Inflammatory macrophage (primary cell): Measurements from ENCODE around the gene KRTAP6-2.

Experiments used
- DNase-seq, 2 donors: peaks; one replicate each; pipeline ENCODE4 v3.0.0-alpha.2; 2020 to 2022
- total RNA-seq, 18 experiments: gene quantifications; one replicate each; lab custom pipeline; 2026; ENCODE audit warnings: mixed read lengths in 6 of 18, inconsistent platforms in 2 of 18; lab: John Stamatoyannopoulos, UW

KRTAP6-2 gene
- total RNA-seq, result 0 to 0.07 (median 0) reads per million in 18 experiments

GRCh38 chr21:30598802-30599201 lies at the start of gene KRTAP6-2:
KRTAP6-2 (minus strand) TSS chr21:30598902; CDS start chr21:30598874, 28 bp downstream.
- no peak for DNase-seq

DNA sequence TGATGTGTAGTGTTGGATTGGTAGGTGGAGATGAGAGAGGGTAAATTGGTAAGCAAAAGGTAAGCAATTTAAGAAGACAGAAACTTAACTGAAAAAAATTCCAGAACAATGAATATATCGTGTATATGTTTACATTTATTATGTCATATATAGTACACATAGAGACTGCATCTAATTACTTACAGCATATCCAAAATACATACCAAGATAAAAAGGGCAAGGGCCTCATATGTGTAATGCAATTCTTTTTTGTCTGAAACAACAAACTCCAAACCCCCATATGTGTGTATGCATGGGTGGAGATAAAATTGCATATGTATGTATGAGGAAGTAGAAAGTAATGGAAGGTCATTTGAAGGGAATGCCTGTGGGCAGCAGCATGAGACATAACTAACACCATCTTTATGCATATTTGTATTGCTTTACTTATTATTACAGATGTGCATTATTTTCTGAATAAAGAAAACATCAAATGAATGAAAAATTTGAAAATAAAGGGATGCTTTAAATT lies 48.3 kb upstream of the KRTAP6-2 start:
- no peak for DNase-seq

GRCh38 chr21:30642564-30642963 lies 43.9 kb upstream of the KRTAP6-2 start, which contains the start of gene KRTAP20-3:
KRTAP20-3 (plus strand) TSS chr21:30642864.
- DNase-seq, result no peak

DNA sequence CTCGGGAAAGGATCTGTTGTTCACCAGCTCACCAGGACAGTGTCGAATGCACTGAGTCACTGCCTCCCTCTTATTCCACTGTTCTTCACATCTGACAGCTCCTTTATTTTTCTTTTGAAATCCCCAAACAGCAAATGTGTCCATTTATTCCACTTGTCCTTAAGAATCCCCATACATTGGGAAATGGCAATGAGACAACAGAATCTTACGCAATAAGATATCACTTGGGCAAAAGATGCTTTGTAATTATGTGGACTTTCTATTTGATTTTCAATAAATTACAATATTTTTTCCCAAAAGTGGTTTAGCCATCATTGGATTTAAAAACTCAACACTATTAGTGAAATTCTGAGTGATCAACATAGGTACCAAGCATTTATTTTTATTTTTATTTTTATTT lies 40.0 kb upstream of the KRTAP6-2 start:
- no peak for DNase-seq

GRCh38 chr21:30634906-30635305 lies 36.2 kb upstream of the KRTAP6-2 start, which contains the start of gene KRTAP20-2:
KRTAP20-2 (plus strand) TSS chr21:30635206; CDS start chr21:30635264, 58 bp downstream.
- DNase-seq, result no peak

GRCh38 chr21:30629200-30629599 lies 30.5 kb upstream of the KRTAP6-2 start:
- no peak for DNase-seq

GRCh38 chr21:30628109-30628508 lies 29.4 kb upstream of the KRTAP6-2 start:
- no peak for DNase-seq

- DNase-seq, result no peak
Observed at GRCh38 chr21:30625449-30626165, 26.9 kb upstream of the KRTAP6-2 start.

DNA sequence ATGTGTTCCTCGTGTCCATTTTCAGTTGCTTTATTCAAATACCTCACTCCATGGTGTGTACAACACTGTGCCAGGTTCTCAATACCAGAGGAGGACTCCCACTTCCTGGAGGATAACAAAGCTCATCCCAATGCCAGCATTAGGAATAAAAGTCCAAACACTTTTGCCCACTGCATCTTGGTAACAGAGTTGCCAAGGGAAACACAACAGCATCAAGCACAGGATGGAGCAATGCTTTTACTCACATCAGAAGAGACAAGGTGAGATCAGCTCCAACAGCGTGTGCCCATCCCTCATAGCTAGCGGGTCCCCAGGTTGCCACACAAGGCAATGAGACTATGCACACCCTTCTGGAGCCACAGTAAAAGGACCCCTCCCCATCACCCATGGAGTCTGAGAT lies 24.7 kb upstream of the KRTAP6-2 start:
- no peak for DNase-seq

GRCh38 chr21:30620522-30620921 lies 21.8 kb upstream of the KRTAP6-2 start, which contains the start of gene KRTAP20-4:
KRTAP20-4 (plus strand) TSS chr21:30620627.
- no peak for DNase-seq

DNA sequence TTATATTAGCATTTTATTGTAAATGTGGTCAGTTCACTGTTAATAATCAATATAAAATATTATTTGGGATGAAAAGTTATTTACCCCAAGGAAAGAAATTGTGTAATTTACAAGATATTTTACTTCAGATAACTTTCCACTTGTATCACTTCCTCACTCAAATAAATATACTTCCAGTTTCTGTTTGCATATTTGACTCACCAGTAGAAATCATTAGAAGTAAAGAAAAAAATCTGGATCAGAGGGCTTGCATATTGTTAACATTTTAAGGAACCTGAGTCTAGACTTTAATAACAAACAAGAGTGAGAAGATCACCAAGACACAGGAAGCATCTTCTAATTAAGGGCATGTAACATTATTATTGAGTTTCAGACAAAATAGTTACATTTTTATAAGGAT lies 21.4 kb upstream of the KRTAP6-2 start:
- DNase-seq, result no peak

GRCh38 chr21:30616125-30616524 lies 17.4 kb upstream of the KRTAP6-2 start, which contains the start of gene KRTAP20-1:
KRTAP20-1 (plus strand) TSS chr21:30616425; CDS start chr21:30616455, 30 bp downstream.
- no peak for DNase-seq

- DNase-seq, result no peak
Observed at GRCh38 chr21:30615199-30615598, 16.5 kb upstream of the KRTAP6-2 start.

DNA sequence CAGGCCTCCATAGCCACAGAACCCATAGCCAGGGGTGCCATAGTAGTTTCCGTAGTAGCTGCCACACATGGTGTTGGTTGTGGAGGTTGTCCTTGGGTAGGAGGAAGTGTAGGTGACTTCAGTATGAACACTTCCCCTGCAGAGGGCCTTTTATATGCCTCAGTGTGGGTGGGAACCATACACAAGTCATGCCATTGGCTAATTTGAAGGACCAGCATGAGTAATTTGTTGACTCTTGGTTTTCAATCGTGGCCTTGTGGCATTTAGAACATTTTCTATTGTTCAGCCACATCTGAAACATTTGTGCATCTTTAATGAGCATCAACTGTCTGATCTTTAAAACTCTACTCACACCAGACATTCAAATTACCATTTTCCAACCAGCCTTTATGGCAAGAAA lies 15.1 kb upstream of the KRTAP6-2 start, which contains the start of gene KRTAP6-1:
Gene KRTAP6-1 (minus strand): TSS at position 95 of the 400 bp plus-strand sequence. CDS start 26 bp downstream, at position 69.
- no peak for DNase-seq

GRCh38 chr21:30612132-30612531 lies 13.4 kb upstream of the KRTAP6-2 start:
- DNase-seq, result no peak

- DNase-seq, result no peak
Observed at GRCh38 chr21:30605968-30606367, 7.3 kb upstream of the KRTAP6-2 start.

DNA sequence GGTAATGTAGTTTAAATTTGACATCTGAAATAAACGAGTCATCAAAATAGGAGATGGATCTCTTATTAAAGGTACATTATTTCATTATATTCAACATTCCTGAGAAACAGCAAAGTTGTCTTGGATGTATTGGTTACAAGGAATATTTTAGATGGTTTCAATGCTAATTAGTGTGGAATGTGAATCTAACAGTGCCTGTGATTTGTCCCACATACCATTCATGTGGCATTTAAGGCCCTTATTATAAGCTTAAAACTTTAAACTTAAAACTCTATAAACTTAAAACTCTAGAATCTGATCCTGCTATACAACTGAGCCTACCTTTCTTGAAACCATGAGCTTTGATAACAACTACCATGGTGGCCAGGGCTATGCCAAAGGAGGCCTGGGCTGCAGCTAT lies 2.1 kb upstream of the KRTAP6-2 start, which contains the start of gene KRTAP22-1:
Gene KRTAP22-1 (plus strand): TSS at position 301 of the 400 bp plus-strand sequence.
- DNase-seq, result no peak

- no peak for DNase-seq
Observed at GRCh38 chr21:30592140-30592539, 6.6 kb downstream of the KRTAP6-2 start, which contains the start of gene KRTAP6-3. KRTAP6-3 (plus strand) TSS chr21:30592440; CDS start chr21:30592446, 6 bp downstream.

- DNase-seq, result no peak
Observed at GRCh38 chr21:30590297-30590696, 8.4 kb downstream of the KRTAP6-2 start, which contains the start of gene KRTAP22-2. KRTAP22-2 (minus strand) TSS chr21:30590397.

- DNase-seq, result no peak
Observed at GRCh38 chr21:30582870-30583269, 15.8 kb downstream of the KRTAP6-2 start.

GRCh38 chr21:30580132-30580531 lies 18.6 kb downstream of the KRTAP6-2 start:
- DNase-seq, result no peak

DNA sequence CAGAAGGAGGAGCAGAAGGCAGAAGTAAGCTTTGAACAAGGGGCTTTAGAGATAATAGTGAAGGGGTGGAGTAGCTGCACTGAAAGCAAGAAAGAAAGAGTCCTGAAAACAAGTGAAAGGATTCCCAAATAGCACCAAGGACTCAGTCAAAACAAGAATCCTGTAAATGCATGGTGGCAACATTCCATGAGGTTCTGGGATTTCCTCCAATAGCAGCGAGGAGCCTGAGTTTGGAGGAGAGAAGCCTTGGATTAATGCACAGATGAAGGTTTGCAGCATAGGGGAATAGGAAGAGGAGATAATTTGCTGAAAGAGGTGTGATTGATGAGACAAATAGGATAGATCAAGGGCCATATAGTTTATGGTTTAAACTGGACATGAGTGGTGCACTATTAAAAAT lies 19.4 kb downstream of the KRTAP6-2 start:
- DNase-seq, result no peak

- no peak for DNase-seq
Observed at GRCh38 chr21:30577766-30578165, 20.9 kb downstream of the KRTAP6-2 start.

- no peak for DNase-seq
Observed at GRCh38 chr21:30567617-30568016, 31.1 kb downstream of the KRTAP6-2 start.
